GM23338 (cell line): ENCODE measurements around the gene PALM. TPM values are rescaled to one million over a fixed set of nuclear protein-coding genes. Genes with fewer than 3 reads are reported as not detected.

Experiments
- ATAC-seq: fragments of 200-7000 bp; cut with Tn5 transposase; 3 replicates; pipeline ENCODE4 v1.9.1; 2020
- DNase-seq: peaks from one replicate; pipeline ENCODE4 v3.0.0-alpha.2; 2015; ENCODE audit warnings: low spot score
- H2AFZ ChIP-seq: fragments of 200-600 bp; sonication (generic); 2 replicates; pipeline ENCODE4 v1.8.0; 2016; ENCODE audit warnings: antibody characterized with exemption, mild to moderate bottlenecking, moderate library complexity
- H3F3A ChIP-seq: fragments of 200-600 bp; sonication (generic); replicated peaks from 2 replicates; pipeline ENCODE4 v1.8.0; 2017; ENCODE audit warnings: antibody characterized with exemption, mixed run types, low read depth
- H3K27ac ChIP-seq: fragments of 200-600 bp; sonication (generic); 2 replicates; pipeline ENCODE4 v1.6.1; 2016; ENCODE audit warnings: low read depth
- H3K27me3 ChIP-seq: fragments of 200-600 bp; sonication (generic); 2 replicates; pipeline ENCODE4 v1.8.0; 2016; ENCODE audit warnings: mild to moderate bottlenecking, mixed run types, moderate library complexity; ENCODE audit not compliant: insufficient read depth
- H3K36me3 ChIP-seq: fragments of 200-600 bp; sonication (generic); 2 replicates; pipeline ENCODE4 v1.8.0; 2016; ENCODE audit warnings: mild to moderate bottlenecking; ENCODE audit not compliant: insufficient read depth
- H3K4me1 ChIP-seq: fragments of 200-600 bp; sonication (generic); 2 replicates; pipeline ENCODE4 v1.8.0; 2016; ENCODE audit warnings: mild to moderate bottlenecking, moderate library complexity; ENCODE audit not compliant: insufficient read depth
- H3K4me2 ChIP-seq: fragments of 200-600 bp; sonication (generic); 2 replicates; pipeline ENCODE4 v1.7.1; 2017; ENCODE audit warnings: mixed run types
- H3K4me3 ChIP-seq: fragments of 200-600 bp; sonication (generic); 2 replicates; pipeline ENCODE4 v1.6.1; 2016; ENCODE audit warnings: mixed run types
- H3K79me2 ChIP-seq: fragments of 200-600 bp; sonication (generic); replicated peaks from 2 replicates; pipeline ENCODE4 v1.8.0; 2017; ENCODE audit warnings: mild to moderate bottlenecking; ENCODE audit not compliant: insufficient read depth
- H3K9me2 ChIP-seq: fragments of 200-600 bp; sonication (generic); 2 replicates; pipeline ENCODE4 v1.8.0; 2017; ENCODE audit not compliant: insufficient read depth
- H4K20me1 ChIP-seq: fragments of 200-600 bp; sonication (generic); replicated peaks from 2 replicates; pipeline ENCODE4 v1.8.0; 2017; ENCODE audit warnings: mild to moderate bottlenecking; ENCODE audit not compliant: insufficient read depth
- H3K27ac Mint-ChIP-seq: 2 replicates; pipeline ENCODE4 v1.8.0; 2020; ENCODE audit warnings: inconsistent platforms, mild to moderate bottlenecking, moderate library complexity, mixed read lengths
- H3K27me3 Mint-ChIP-seq: 3 replicates; pipeline ENCODE4 v1.8.0; 2022; ENCODE audit warnings: low read depth, mild to moderate bottlenecking, moderate library complexity, mixed read lengths, inconsistent platforms; ENCODE audit not compliant: insufficient read depth, poor library complexity
- H3K36me3 Mint-ChIP-seq: 3 replicates; pipeline ENCODE4 v1.8.0; 2021; ENCODE audit warnings: low read depth, mild to moderate bottlenecking, inconsistent platforms, moderate library complexity, mixed read lengths
- H3K4me1 Mint-ChIP-seq: 3 replicates; pipeline ENCODE4 v1.8.0; 2020; ENCODE audit warnings: mild to moderate bottlenecking, inconsistent platforms, mixed read lengths
- H3K4me3 Mint-ChIP-seq: 3 replicates; pipeline ENCODE4 v1.8.0; 2021; ENCODE audit warnings: moderate library complexity, mild to moderate bottlenecking, inconsistent platforms, mixed read lengths
- H3K9me3 Mint-ChIP-seq: 3 replicates; pipeline ENCODE4 v1.8.0; 2020; ENCODE audit warnings: moderate library complexity, mild to moderate bottlenecking, inconsistent platforms, mixed read lengths
- EZH2phosphoT487 ChIP-seq: fragments of 200-600 bp; sonication (generic); IDR thresholded peaks from one replicate; pipeline ENCODE4 v1.8.1; 2018; ENCODE audit warnings: antibody characterized with exemption; ENCODE audit not compliant: unreplicated experiment
- NANOG ChIP-seq: IDR thresholded peaks from 2 replicates; pipeline ENCODE4 v1.6.1; 2016; ENCODE audit warnings: antibody characterized with exemption, borderline replicate concordance
- STAT1 ChIP-seq: IDR thresholded peaks from one replicate; pipeline ENCODE4 v1.6.1; 2016; ENCODE audit warnings: antibody characterized with exemption; ENCODE audit not compliant: unreplicated experiment
- ZNF331 ChIP-seq: fragments of 250-450 bp; sonication (Bioruptor Pico); IDR thresholded peaks from 2 replicates; pipeline ENCODE4 v1.5.0; 2020; ENCODE audit warnings: low read depth, mild to moderate bottlenecking, moderate library complexity
- polyA plus RNA-seq: library from polyadenylated mRNA; unstranded; fragments of >200 nt; fragmentation: Nextera tagmentation; extraction: Ambion mirVana; gene quantifications from 2 replicates; pipeline ENCODE4 v1.2.1, GENCODE V29; 2016
- total RNA-seq: library from RNA; depleted of rRNA; stranded (reverse); fragments of >200 nt; shearing (Covaris generic); gene quantifications from 2 replicates; pipeline ENCODE4 v1.2.3, GENCODE V29; 2014
- TF ChIP-seq, protein P1 (sequence below): fragments of 250-450 bp; sonication (Bioruptor Pico); IDR thresholded peaks from 2 replicates; pipeline ENCODE4 v1.5.0; 2020; ENCODE audit warnings: mild to moderate bottlenecking, moderate library complexity
- TF ChIP-seq, protein P2 (sequence below): IDR thresholded peaks from 2 replicates; pipeline ENCODE4 v1.6.1; 2016; ENCODE audit warnings: antibody characterized with exemption
- TF ChIP-seq, protein P3 (sequence below): IDR thresholded peaks from one replicate; pipeline ENCODE4 v1.6.1; 2018; ENCODE audit warnings: antibody characterized with exemption; ENCODE audit not compliant: unreplicated experiment

PALM gene
- total and polyA plus RNA-seq, 2 experiments from 2014 or later: 3.8 to 26.1 TPM

DNA sequence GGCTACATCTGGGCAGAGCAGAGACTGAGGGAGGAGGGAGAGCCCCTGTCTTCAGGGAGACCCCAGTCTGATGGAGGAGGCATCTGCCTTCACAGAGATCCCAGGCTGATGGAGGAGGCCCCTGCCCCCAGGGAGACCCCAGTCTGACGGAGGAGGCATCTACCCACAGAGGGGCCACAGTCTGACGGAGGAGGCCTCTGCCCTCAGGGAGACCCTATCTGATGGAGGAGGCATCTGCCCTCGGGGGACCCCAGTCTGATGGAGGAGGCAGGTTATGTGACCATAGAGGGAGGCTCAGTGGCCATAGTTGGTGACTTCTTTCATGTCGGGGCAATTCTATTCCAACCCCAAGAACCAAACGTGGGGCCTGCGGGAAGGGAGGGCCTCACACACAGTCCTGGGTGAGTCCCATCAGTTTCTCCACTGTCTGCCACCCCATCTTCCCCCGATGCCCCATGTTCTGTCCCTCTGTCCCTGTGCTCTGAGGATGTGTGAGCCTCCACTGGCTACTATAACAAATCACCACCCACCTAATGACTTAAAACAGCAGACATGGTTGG lies 56.5 kb downstream of the PALM start (continued):
- TF ChIP-seq, protein P1, sequence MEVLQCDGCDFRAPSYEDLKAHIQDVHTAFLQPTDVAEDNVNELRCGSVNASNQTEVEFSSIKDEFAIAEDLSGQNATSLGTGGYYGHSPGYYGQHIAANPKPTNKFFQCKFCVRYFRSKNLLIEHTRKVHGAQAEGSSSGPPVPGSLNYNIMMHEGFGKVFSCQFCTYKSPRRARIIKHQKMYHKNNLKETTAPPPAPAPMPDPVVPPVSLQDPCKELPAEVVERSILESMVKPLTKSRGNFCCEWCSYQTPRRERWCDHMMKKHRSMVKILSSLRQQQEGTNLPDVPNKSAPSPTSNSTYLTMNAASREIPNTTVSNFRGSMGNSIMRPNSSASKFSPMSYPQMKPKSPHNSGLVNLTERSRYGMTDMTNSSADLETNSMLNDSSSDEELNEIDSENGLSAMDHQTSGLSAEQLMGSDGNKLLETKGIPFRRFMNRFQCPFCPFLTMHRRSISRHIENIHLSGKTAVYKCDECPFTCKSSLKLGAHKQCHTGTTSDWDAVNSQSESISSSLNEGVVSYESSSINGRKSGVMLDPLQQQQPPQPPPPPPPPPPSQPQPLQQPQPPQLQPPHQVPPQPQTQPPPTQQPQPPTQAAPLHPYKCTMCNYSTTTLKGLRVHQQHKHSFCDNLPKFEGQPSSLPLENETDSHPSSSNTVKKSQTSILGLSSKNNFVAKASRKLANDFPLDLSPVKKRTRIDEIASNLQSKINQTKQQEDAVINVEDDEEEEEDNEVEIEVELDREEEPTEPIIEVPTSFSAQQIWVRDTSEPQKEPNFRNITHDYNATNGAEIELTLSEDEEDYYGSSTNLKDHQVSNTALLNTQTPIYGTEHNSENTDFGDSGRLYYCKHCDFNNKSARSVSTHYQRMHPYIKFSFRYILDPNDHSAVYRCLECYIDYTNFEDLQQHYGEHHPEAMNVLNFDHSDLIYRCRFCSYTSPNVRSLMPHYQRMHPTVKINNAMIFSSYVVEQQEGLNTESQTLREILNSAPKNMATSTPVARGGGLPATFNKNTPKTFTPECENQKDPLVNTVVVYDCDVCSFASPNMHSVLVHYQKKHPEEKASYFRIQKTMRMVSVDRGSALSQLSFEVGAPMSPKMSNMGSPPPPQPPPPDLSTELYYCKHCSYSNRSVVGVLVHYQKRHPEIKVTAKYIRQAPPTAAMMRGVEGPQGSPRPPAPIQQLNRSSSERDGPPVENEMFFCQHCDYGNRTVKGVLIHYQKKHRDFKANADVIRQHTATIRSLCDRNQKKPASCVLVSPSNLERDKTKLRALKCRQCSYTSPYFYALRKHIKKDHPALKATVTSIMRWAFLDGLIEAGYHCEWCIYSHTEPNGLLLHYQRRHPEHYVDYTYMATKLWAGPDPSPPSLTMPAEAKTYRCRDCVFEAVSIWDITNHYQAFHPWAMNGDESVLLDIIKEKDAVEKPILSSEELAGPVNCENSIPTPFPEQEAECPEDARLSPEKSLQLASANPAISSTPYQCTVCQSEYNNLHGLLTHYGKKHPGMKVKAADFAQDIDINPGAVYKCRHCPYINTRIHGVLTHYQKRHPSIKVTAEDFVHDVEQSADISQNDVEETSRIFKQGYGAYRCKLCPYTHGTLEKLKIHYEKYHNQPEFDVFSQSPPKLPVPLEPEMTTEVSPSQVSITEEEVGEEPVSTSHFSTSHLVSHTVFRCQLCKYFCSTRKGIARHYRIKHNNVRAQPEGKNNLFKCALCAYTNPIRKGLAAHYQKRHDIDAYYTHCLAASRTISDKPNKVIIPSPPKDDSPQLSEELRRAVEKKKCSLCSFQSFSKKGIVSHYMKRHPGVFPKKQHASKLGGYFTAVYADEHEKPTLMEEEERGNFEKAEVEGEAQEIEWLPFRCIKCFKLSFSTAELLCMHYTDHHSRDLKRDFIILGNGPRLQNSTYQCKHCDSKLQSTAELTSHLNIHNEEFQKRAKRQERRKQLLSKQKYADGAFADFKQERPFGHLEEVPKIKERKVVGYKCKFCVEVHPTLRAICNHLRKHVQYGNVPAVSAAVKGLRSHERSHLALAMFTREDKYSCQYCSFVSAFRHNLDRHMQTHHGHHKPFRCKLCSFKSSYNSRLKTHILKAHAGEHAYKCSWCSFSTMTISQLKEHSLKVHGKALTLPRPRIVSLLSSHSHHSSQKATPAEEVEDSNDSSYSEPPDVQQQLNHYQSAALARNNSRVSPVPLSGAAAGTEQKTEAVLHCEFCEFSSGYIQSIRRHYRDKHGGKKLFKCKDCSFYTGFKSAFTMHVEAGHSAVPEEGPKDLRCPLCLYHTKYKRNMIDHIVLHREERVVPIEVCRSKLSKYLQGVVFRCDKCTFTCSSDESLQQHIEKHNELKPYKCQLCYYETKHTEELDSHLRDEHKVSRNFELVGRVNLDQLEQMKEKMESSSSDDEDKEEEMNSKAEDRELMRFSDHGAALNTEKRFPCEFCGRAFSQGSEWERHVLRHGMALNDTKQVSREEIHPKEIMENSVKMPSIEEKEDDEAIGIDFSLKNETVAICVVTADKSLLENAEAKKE (CRISPR knock-in tag): no peak
- TF ChIP-seq STAT1: no peak
- TF ChIP-seq EZH2phosphoT487: no peak
- no peak for TF ChIP-seq NANOG
- TF ChIP-seq ZNF331: no peak
- TF ChIP-seq, protein P2, sequence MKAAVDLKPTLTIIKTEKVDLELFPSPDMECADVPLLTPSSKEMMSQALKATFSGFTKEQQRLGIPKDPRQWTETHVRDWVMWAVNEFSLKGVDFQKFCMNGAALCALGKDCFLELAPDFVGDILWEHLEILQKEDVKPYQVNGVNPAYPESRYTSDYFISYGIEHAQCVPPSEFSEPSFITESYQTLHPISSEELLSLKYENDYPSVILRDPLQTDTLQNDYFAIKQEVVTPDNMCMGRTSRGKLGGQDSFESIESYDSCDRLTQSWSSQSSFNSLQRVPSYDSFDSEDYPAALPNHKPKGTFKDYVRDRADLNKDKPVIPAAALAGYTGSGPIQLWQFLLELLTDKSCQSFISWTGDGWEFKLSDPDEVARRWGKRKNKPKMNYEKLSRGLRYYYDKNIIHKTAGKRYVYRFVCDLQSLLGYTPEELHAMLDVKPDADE: no peak

DNA sequence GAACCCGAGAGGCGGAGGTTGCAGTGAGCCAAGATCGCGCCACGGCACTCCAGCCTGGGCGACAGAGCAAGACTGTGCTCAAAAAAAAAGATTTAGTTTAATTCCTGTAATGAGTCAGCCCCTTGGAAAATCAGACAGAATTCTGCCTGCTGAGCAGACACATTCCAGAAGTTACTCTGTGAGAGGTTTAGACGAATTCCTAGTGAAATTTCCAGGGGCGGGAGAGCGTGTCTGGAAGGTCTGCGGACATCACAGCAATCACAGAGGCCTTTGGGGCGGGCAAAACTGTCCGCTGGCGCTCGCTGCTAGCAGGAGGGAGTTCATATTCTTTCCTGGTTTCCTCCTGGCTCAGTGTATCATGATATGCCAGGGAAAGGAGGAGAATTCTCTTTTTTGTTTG lies 59.7 kb downstream of the PALM start:
- Histone ChIP-seq H3K79me2 (no peaks in the 10 kb centered on the region), H3K36me3 (no peaks in the 10 kb centered on the region), H3K9me2 (no peaks in the 10 kb centered on the region), H3K4me2 (no peak overlapping the region), H3F3A (no peaks in the 10 kb centered on the region), H3K4me1 (no peaks in the 10 kb centered on the region), H3K27ac (no peak overlapping the region), H3K4me3 (no peak overlapping the region), H4K20me1 (no peaks in the 10 kb centered on the region), H3K27me3 (no peaks in the 10 kb centered on the region), H2AFZ (no peak overlapping the region)
- DNase-seq (no peak), ATAC-seq (no peak)
- Mint-ChIP-seq H3K4me1 (no peaks in the 10 kb centered on the region), H3K4me3 (no peak overlapping the region), H3K27me3 (peaks cover 11% of the 10 kb centered on the region), H3K9me3 (0 out of 3 replicates have a peak, but pooled peaks cover 3% of the 10 kb centered on the region), H3K27ac (no peak overlapping the region), H3K36me3 (no peaks in the 10 kb centered on the region)
- TF ChIP-seq, protein P3, sequence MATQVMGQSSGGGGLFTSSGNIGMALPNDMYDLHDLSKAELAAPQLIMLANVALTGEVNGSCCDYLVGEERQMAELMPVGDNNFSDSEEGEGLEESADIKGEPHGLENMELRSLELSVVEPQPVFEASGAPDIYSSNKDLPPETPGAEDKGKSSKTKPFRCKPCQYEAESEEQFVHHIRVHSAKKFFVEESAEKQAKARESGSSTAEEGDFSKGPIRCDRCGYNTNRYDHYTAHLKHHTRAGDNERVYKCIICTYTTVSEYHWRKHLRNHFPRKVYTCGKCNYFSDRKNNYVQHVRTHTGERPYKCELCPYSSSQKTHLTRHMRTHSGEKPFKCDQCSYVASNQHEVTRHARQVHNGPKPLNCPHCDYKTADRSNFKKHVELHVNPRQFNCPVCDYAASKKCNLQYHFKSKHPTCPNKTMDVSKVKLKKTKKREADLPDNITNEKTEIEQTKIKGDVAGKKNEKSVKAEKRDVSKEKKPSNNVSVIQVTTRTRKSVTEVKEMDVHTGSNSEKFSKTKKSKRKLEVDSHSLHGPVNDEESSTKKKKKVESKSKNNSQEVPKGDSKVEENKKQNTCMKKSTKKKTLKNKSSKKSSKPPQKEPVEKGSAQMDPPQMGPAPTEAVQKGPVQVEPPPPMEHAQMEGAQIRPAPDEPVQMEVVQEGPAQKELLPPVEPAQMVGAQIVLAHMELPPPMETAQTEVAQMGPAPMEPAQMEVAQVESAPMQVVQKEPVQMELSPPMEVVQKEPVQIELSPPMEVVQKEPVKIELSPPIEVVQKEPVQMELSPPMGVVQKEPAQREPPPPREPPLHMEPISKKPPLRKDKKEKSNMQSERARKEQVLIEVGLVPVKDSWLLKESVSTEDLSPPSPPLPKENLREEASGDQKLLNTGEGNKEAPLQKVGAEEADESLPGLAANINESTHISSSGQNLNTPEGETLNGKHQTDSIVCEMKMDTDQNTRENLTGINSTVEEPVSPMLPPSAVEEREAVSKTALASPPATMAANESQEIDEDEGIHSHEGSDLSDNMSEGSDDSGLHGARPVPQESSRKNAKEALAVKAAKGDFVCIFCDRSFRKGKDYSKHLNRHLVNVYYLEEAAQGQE: no peak
- TF ChIP-seq, protein P2: no peak
- no peak for TF ChIP-seq EZH2phosphoT487
